ENCODE results near the gene FOSL2.

Gene FOSL2

GRCh38 chr2:28393114-28393836 is 617 bp downstream of the FOSL2 start:
- TF ChIP-seq ZFX (IDR thresholded peaks at IDR 0.05; ENCODE audit: borderline replicate concordance) (no peak), CTCF (IDR thresholded peaks at IDR 0.05) (no peak)
- H3K27ac ChIP-seq = peak overlapping the region; percentile 97

- H3K27ac ChIP-seq = no peak overlapping the region
- TF ChIP-seq ZFX (IDR thresholded peaks at IDR 0.05; ENCODE audit: borderline replicate concordance) = no peak
- TF ChIP-seq CTCF (IDR thresholded peaks at IDR 0.05) = no peak
Measured at GRCh38 chr2:28394331-28394877, 1.7 kb downstream of the FOSL2 start.

- H3K27ac ChIP-seq = no peak overlapping the region
- TF ChIP-seq ZFX (IDR thresholded peaks at IDR 0.05; ENCODE audit: borderline replicate concordance) (no peak), CTCF (IDR thresholded peaks at IDR 0.05) (no peak)
Measured at GRCh38 chr2:28394997-28395333, 2.3 kb downstream of the FOSL2 start.

GRCh38 chr2:28395334-28396061 is 2.8 kb downstream of the FOSL2 start:
- no peak overlapping the region for H3K27ac ChIP-seq
- TF ChIP-seq CTCF (IDR thresholded peaks at IDR 0.05) (no peak), ZFX (IDR thresholded peaks at IDR 0.05; ENCODE audit: borderline replicate concordance) (no peak)

- no peak overlapping the region for H3K27ac ChIP-seq
- TF ChIP-seq ZFX (IDR thresholded peaks at IDR 0.05; ENCODE audit: borderline replicate concordance) = no peak
- TF ChIP-seq CTCF (IDR thresholded peaks at IDR 0.05) = peak; percentile 42
Measured at GRCh38 chr2:28397043-28397381, 4.4 kb downstream of the FOSL2 start.

GRCh38 chr2:28398101-28398834 is 5.6 kb downstream of the FOSL2 start:
- TF ChIP-seq ZFX (IDR thresholded peaks at IDR 0.05; ENCODE audit: borderline replicate concordance) = no peak
- no peak for TF ChIP-seq CTCF (IDR thresholded peaks at IDR 0.05)
- H3K27ac ChIP-seq = no peak overlapping the region

All from 22Rv1 (cell line).